GM12865 (cell line): Measurements from ENCODE around the gene EXOC6.
A peak's percentile ranks its signal among the peaks of the same experiment; 100 is the strongest.

Source experiments
- DNase-seq: peaks from one replicate; pipeline ENCODE4 v3.0.0; 2010; ENCODE audit warnings: low read depth
- H3K4me3 ChIP-seq: 2 replicates; pipeline ENCODE4 v1.5.1; 2011; ENCODE audit warnings: mild to moderate bottlenecking, low read depth, low read length, control low read depth
- TF ChIP-seq, protein P1 (sequence below): IDR thresholded peaks from 2 replicates; pipeline ENCODE4 v1.5.1; 2011; ENCODE audit warnings: low read length, control low read depth, low read depth, inconsistent platforms; ENCODE audit not compliant: insufficient read depth; ENCODE audit errors: missing control alignments

EXOC6 gene

DNA sequence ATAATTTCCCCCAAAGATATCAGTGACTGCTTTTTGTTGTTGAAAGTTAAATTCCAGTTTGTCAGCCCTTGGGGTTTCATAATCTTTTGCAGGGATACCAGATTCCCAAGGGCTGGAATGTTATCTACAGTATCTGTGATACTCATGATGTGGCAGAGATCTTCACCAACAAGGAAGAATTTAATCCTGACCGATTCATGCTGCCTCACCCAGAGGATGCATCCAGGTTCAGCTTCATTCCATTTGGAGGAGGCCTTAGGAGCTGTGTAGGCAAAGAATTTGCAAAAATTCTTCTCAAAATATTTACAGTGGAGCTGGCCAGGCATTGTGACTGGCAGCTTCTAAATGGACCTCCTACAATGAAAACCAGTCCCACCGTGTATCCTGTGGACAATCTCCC, 228.6 kb downstream of the EXOC6 start:
- no peak for DNase-seq
- TF ChIP-seq, protein P1, sequence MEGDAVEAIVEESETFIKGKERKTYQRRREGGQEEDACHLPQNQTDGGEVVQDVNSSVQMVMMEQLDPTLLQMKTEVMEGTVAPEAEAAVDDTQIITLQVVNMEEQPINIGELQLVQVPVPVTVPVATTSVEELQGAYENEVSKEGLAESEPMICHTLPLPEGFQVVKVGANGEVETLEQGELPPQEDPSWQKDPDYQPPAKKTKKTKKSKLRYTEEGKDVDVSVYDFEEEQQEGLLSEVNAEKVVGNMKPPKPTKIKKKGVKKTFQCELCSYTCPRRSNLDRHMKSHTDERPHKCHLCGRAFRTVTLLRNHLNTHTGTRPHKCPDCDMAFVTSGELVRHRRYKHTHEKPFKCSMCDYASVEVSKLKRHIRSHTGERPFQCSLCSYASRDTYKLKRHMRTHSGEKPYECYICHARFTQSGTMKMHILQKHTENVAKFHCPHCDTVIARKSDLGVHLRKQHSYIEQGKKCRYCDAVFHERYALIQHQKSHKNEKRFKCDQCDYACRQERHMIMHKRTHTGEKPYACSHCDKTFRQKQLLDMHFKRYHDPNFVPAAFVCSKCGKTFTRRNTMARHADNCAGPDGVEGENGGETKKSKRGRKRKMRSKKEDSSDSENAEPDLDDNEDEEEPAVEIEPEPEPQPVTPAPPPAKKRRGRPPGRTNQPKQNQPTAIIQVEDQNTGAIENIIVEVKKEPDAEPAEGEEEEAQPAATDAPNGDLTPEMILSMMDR, result no peak
- no peak overlapping the region for H3K4me3 ChIP-seq

DNA sequence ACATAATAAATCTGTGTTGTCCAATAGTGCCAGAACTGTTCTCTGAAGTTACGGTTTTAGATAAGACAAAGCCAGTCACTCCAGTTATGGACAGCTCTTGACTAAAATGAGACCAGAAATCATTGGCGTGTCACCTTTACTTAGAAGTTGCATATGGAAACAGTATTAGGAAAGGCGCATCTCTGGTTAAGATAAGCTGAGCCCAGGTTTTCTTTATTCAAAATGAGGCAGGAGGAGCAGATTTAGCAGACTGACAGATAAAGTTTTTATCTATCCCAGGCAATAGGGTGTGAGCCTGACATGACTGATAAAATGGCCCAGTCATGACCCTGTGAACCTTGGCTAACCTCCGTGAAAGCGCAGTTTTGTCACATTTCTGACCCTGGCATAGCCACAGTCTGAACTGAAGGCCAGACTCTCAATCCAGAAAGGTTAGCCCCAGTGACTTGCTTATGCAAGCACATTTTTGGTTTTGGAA, 229.6 kb downstream of the EXOC6 start:
- no peak overlapping the region for H3K4me3 ChIP-seq
- no peak for DNase-seq
- TF ChIP-seq, protein P1, result no peak

DNA sequence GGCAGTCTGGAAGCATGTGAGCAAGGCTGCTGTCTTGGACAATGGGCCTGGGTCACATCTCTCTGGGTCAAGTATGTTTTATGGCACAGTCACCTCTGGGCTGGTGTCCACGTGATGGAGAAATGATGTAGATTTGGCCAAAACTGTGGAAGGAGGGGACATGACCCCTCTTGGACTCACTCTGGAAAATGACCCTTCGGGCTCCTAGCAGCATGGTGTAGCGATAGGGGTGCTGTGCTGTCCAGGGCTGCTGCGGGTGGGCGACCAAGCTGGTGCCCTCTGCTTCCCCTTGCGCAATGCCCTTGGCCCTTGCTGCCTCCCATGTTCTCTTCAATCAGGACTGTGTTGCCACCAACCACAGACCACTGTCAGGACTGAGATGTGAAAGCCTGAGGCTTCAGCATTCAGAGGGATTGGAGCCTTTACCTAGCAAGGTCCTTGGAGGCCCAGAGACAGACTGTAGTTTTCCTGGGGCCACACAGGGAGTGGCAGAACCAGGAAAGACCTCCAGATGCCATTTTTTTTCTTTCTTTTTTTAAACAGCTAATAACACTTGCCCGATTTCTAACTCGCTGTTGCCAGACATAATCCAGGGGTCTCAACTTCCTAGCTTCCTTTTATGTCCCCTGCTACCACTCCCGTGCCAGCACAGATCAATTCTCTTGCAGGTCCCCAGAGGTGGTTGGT, 231.5 kb downstream of the EXOC6 start:
- no peak for DNase-seq
- TF ChIP-seq, protein P1, result no peak
- H3K4me3 ChIP-seq, result no peak overlapping the region

DNA sequence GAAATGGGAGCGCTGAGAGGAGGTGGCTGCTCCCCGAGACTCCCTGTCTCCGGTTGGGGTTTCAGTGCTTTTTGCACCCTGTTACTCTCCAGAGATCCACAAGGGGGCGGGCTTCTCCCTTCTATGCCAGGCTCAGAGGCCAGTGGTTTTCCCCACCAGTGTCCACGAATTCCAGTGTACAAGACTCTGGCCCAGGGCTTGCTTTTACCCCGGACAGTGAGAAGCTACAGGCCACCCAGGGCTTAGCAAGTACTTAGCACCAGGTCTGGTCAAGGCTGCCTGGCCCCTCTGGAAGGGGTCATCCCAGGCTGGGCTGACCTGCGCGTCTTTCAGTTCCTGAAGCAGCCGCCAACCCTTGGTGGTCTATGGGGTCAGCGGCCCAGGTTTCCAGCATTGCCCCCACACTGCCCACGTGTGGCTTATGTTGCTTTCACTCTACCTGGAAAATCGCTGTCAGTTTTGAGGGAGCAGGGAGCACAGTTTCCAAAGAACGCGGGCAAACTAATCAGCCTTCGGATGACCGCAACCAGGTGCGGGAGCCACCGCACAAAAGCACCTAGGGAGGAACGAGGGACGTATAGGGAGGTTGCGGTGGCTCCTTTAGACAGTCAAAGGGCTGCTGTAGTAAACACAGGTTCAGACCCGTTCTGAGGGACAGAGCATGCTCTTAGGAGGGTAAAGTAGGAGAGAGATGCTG, 232.2 kb downstream of the EXOC6 start:
- TF ChIP-seq, protein P1, result peak; percentile 83
- no peak overlapping the region for H3K4me3 ChIP-seq
- DNase-seq, result peak; percentile 63

DNA sequence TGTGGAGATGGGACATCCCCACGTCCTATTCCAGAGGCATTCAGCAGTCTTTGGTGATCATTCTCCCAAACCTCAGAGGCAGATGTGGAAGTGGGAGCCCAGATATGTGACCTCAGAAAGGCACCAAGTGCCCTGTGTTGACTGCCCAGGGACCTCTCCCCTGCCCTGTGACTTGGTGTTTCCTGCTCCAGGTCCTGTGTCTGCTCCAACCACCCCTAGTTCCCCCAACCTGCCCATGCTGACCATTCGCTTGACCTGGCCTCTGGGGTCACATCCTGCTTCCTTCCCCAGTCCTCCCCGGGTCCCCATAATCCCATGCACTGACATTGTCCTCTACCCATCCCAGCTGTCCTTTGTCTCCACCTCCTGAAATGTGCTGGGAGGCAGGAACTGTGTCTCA, 233.0 kb downstream of the EXOC6 start:
- TF ChIP-seq, protein P1, result no peak
- H3K4me3 ChIP-seq, result no peak overlapping the region
- no peak for DNase-seq

DNA sequence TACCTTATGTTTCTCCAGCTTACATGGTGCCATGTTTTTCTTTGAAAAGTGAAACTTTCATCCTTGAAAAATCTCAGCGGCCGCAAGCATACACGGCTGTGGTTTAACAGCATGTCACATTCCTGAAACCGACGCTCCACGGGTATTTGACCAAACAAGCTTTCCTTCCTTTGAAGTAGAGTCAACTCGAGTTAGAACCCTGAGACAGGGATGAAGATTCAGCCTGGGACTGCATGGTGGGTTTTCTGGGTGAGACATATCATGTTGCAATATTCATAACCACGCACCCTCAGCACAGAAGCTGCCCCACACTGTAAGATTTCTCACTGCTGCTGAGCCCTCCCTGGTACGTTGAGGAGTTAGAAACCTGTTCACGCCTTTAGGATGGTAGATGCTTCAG, 233.5 kb downstream of the EXOC6 start:
- TF ChIP-seq, protein P1, result no peak
- no peak for DNase-seq
- no peak overlapping the region for H3K4me3 ChIP-seq
